ENCODE results near the gene CIDEB.

- TF ChIP-seq POLR2A (IDR thresholded peaks at IDR 0.05) (no peak), CTCF (IDR thresholded peaks at IDR 0.05) (no peak)
Measured at GRCh38 chr14:24277071-24277470, 30.7 kb downstream of the CIDEB start.

Data from tibial nerve (tissue), 3 donors.